GM18870 (cell line): ENCODE measurements around the gene TIGD4.
"Not testable (repeated sequence)": the region's sequence is repeated elsewhere in the genome, so short reads cannot be mapped to it uniquely, and the experiment has no call there.

Source experiments
- ATAC-seq: cut with Tn5 transposase; IDR thresholded peaks from one replicate; pipeline ENCODE4 v1.9.1; 2021; ENCODE audit warnings: moderate library complexity; ENCODE audit not compliant: unreplicated experiment

The TIGD4 gene

GRCh38 chr4:152784490-152785350 lies 5.2 kb upstream of the TIGD4 start:
- ATAC-seq = no peak

GRCh38 chr4:152780267-152780778 lies 793 bp upstream of the TIGD4 start:
- ATAC-seq = no peak

GRCh38 chr4:152778656-152779512 lies 646 bp downstream of the TIGD4 start:
- no peak for ATAC-seq

- ATAC-seq = no peak
Observed at GRCh38 chr4:152777488-152777887, 2.0 kb downstream of the TIGD4 start.

GRCh38 chr4:152776352-152776751 lies 3.2 kb downstream of the TIGD4 start:
- ATAC-seq = no peak

GRCh38 chr4:152773953-152774352 lies 5.6 kb downstream of the TIGD4 start:
- ATAC-seq = no peak

GRCh38 chr4:152773339-152773738 lies 6.2 kb downstream of the TIGD4 start:
- ATAC-seq = no peak

GRCh38 chr4:152771741-152772533 lies 7.6 kb downstream of the TIGD4 start:
- ATAC-seq = peak; percentile 81

- ATAC-seq = not testable (repeated sequence)
Observed at GRCh38 chr4:152765069-152765737, 14.3 kb downstream of the TIGD4 start.

- no peak for ATAC-seq
Observed at GRCh38 chr4:152763796-152764195, 15.7 kb downstream of the TIGD4 start.

GRCh38 chr4:152748619-152749018 lies 30.9 kb downstream of the TIGD4 start:
- no peak for ATAC-seq

GRCh38 chr4:152747444-152747843 lies 32.1 kb downstream of the TIGD4 start:
- no peak for ATAC-seq

GRCh38 chr4:152738827-152739226 lies 40.7 kb downstream of the TIGD4 start:
- no peak for ATAC-seq

GRCh38 chr4:152735906-152736305 lies 43.6 kb downstream of the TIGD4 start:
- no peak for ATAC-seq

GRCh38 chr4:152735396-152735859 lies 44.1 kb downstream of the TIGD4 start:
- no peak for ATAC-seq

- ATAC-seq = no peak
Observed at GRCh38 chr4:152734699-152735050, 44.9 kb downstream of the TIGD4 start.

GRCh38 chr4:152734015-152734698 lies 45.4 kb downstream of the TIGD4 start:
- ATAC-seq = no peak

- ATAC-seq = no peak
Observed at GRCh38 chr4:152731997-152732396, 47.5 kb downstream of the TIGD4 start.

- ATAC-seq = no peak
Observed at GRCh38 chr4:152729466-152729865, 50.1 kb downstream of the TIGD4 start.

GRCh38 chr4:152728343-152728742 lies 51.2 kb downstream of the TIGD4 start:
- ATAC-seq = no peak
